HCT116 (cell line): ENCODE results near the gene EXOC5. TPM values are rescaled to one million over a fixed set of nuclear protein-coding genes. Genes with fewer than 3 reads are reported as not detected.

Source experiments
- ATAC-seq: fragments of 200-7000 bp; cut with Tn5 transposase; 2 replicates; pipeline ENCODE4 v1.9.1; 2020; ENCODE audit warnings: mild to moderate bottlenecking, moderate library complexity
- BruUV-seq: library from RNA; stranded (reverse); fragments of 400-500 nt; replicated peaks from 2 replicates; lab custom pipeline; 2021; lab: Mats Ljungman, UMichigan
- CTCF ChIA-PET: fragments of 300-600 bp; sonication (Branson Sonifier 250); formaldehyde crosslinking; loops from one replicate; lab custom pipeline; 2021; ENCODE audit warnings: antibody characterized with exemption; lab: Charles Lee
- POLR2A ChIA-PET: fragments of 300-600, 350-600 bp; sonication (Branson Sonifier 250); formaldehyde crosslinking; loops from one replicate; lab custom pipeline; 2021; ENCODE audit warnings: antibody characterized with exemption; lab: Charles Lee
- RAD21 ChIA-PET, 2 experiments: fragments of 300-600 bp; sonication (Branson Sonifier 250); formaldehyde crosslinking; loops; one replicate each; lab custom pipeline; 2023; ENCODE audit warnings: low total read pairs in 2 of 2; ENCODE audit not compliant: uncharacterized antibody in 2 of 2, unreplicated experiment in 2 of 2, low non-redundant PET in 1 of 2; lab: Charles Lee
- DNase-seq: peaks from one replicate; pipeline ENCODE4 v3.0.0-alpha.2; 2010; ENCODE audit warnings: low read depth, low spot score
- H2AFZ ChIP-seq: fragments of 200-600 bp; shearing (Covaris generic), sonication (generic); 2 replicates; pipeline ENCODE4 v1.6.1; 2017; ENCODE audit warnings: low read depth, mixed run types, mixed read lengths, antibody characterized with exemption, low read length; ENCODE audit not compliant: poor library complexity, severe bottlenecking
- H3K27ac ChIP-seq: 2 replicates; pipeline ENCODE4 v1.5.1; 2012; ENCODE audit warnings: low read depth, low read length
- H3K27me3 ChIP-seq: fragments of 200-600 bp; sonication (generic); 2 replicates; pipeline ENCODE4 v1.6.1; 2016; ENCODE audit warnings: mixed run types, low read length, mixed read lengths; ENCODE audit not compliant: insufficient read depth
- H3K36me3 ChIP-seq, 2 experiments: fragments of 200-500 bp in 1 of 2; fragments of 200-600 bp in 1 of 2; sonication (Bioruptor generic) in 1 of 2; sonication (generic) in 1 of 2; 2 replicates each; pipeline versions ENCODE4 v1.5.1 to v1.6.1; 2014 to 2016; ENCODE audit warnings: low read length in 2 of 2, inconsistent platforms in 1 of 2, mixed read lengths in 1 of 2, mixed run types in 1 of 2; ENCODE audit not compliant: insufficient read depth in 2 of 2, control insufficient read depth in 1 of 2
- H3K4me1 ChIP-seq, 2 experiments: fragments of 200-600 bp in 1 of 2; sonication (generic) in 1 of 2; 2 replicates each; pipeline versions ENCODE4 v1.5.1 to v1.6.1; 2012 to 2017; ENCODE audit warnings: low read length in 2 of 2, inconsistent platforms in 1 of 2, mild to moderate bottlenecking in 1 of 2, mixed read lengths in 1 of 2, mixed run types in 1 of 2, moderate library complexity in 1 of 2; ENCODE audit not compliant: insufficient read depth in 2 of 2, control insufficient read depth in 1 of 2
- H3K4me2 ChIP-seq: fragments of 200-600 bp; sonication (generic); 2 replicates; pipeline ENCODE4 v1.6.1; 2017; ENCODE audit warnings: mixed run types, low read length, mixed read lengths
- H3K4me3 ChIP-seq, 2 experiments: fragments of 200-600 bp in 1 of 2; sonication (generic) in 1 of 2; replicated peaks in 1 of 2; 2 replicates each; pipeline ENCODE4 v1.5.1; 2011 to 2016; ENCODE audit warnings: low read length in 2 of 2, control low read depth in 1 of 2, low read depth in 1 of 2, mild to moderate bottlenecking in 1 of 2, mixed read lengths in 1 of 2, mixed run types in 1 of 2
- H3K79me2 ChIP-seq: fragments of 200-600 bp; sonication (generic); 2 replicates; pipeline ENCODE4 v1.6.1; 2017; ENCODE audit warnings: mild to moderate bottlenecking, mixed run types, low read length, moderate library complexity, mixed read lengths; ENCODE audit not compliant: insufficient read depth
- H3K9ac ChIP-seq: fragments of 200-600 bp; sonication (generic); 2 replicates; pipeline ENCODE4 v1.6.1; 2016; ENCODE audit warnings: low read length, mixed read lengths
- H3K9me2 ChIP-seq: fragments of 200-600 bp; sonication (generic), shearing (Covaris generic); 2 replicates; pipeline ENCODE4 v1.6.1; 2017; ENCODE audit warnings: mixed run types, mild to moderate bottlenecking, moderate library complexity; ENCODE audit not compliant: insufficient read depth
- H3K9me3 ChIP-seq, 2 experiments: fragments of 200-500 bp in 1 of 2; fragments of 200-600 bp in 1 of 2; sonication (Bioruptor generic) in 1 of 2; sonication (generic) in 1 of 2; 2 replicates each; pipeline ENCODE4 v1.6.1; 2014 to 2017; ENCODE audit warnings: low read length in 2 of 2, mixed read lengths in 2 of 2, inconsistent platforms in 1 of 2, low read depth in 1 of 2, mild to moderate bottlenecking in 1 of 2, mixed run types in 1 of 2, moderate library complexity in 1 of 2; ENCODE audit not compliant: control insufficient read depth in 1 of 2, insufficient read depth in 1 of 2
- H4K20me1 ChIP-seq: fragments of 200-600 bp; sonication (generic), shearing (Covaris generic); 2 replicates; pipeline ENCODE4 v1.6.1; 2017; ENCODE audit warnings: mixed run types, mild to moderate bottlenecking, moderate library complexity; ENCODE audit not compliant: insufficient read depth
- CBX3 ChIP-seq: IDR thresholded peaks from 2 replicates; pipeline ENCODE4 v1.6.1; 2012; ENCODE audit warnings: low read depth
- CTCF ChIP-seq, 3 experiments: fragments of 200-600 bp in 1 of 3; sonication (generic) in 1 of 3; IDR thresholded peaks in 2 of 3; conservative IDR thresholded peaks in 1 of 3; 2 replicates each; pipeline ENCODE4 v1.5.1; 2012 to 2017; ENCODE audit warnings: low read depth in 2 of 3, low read length in 2 of 3, antibody characterized with exemption in 1 of 3, borderline replicate concordance in 1 of 3, control low read depth in 1 of 3, mild to moderate bottlenecking in 1 of 3, mixed read lengths in 1 of 3, mixed run types in 1 of 3, moderate library complexity in 1 of 3; ENCODE audit not compliant: insufficient read depth in 1 of 3
- EGR1 ChIP-seq: IDR thresholded peaks from 2 replicates; pipeline ENCODE4 v1.6.1; 2012; ENCODE audit warnings: low read depth
- ELF1 ChIP-seq: IDR thresholded peaks from 2 replicates; pipeline ENCODE4 v1.6.1; 2012; ENCODE audit warnings: low read depth, borderline replicate concordance
- EZH2 ChIP-seq: fragments of 200-600 bp; sonication (generic); IDR thresholded peaks from 2 replicates; pipeline ENCODE4 v1.6.1; 2017; ENCODE audit warnings: antibody characterized with exemption, mixed run types
- EZH2phosphoT487 ChIP-seq: fragments of 200-600 bp; IDR thresholded peaks from 2 replicates; pipeline ENCODE4 v1.6.1; 2018; ENCODE audit warnings: antibody characterized with exemption, borderline replicate concordance
- FOSL1 ChIP-seq: IDR thresholded peaks from 2 replicates; pipeline ENCODE4 v1.6.1; 2012; ENCODE audit warnings: low read depth
- POLR2A ChIP-seq: IDR thresholded peaks from 2 replicates; pipeline ENCODE4 v1.7.0; 2011; ENCODE audit warnings: borderline replicate concordance; ENCODE audit not compliant: insufficient read depth, insufficient read length; ENCODE audit errors: extremely low read depth
- POLR2AphosphoS5 ChIP-seq: IDR thresholded peaks from 2 replicates; pipeline ENCODE4 v1.6.1; 2011; ENCODE audit warnings: mild to moderate bottlenecking, low read depth, low read length, moderate library complexity
- RAD21 ChIP-seq: IDR thresholded peaks from 2 replicates; pipeline ENCODE4 v1.6.1; 2012; ENCODE audit warnings: low read depth, mild to moderate bottlenecking
- REST ChIP-seq: IDR thresholded peaks from 2 replicates; pipeline ENCODE4 v1.6.1; 2012; ENCODE audit warnings: low read depth
- SIN3A ChIP-seq: IDR thresholded peaks from 2 replicates; pipeline ENCODE4 v1.6.1; 2012; ENCODE audit warnings: low read depth
- SP1 ChIP-seq: IDR thresholded peaks from 2 replicates; pipeline ENCODE4 v1.6.1; 2012; ENCODE audit warnings: low read depth
- SRF ChIP-seq: IDR thresholded peaks from 2 replicates; pipeline ENCODE4 v1.6.1; 2012; ENCODE audit warnings: low read depth
- TCF7L2 ChIP-seq: IDR thresholded peaks from 2 replicates; pipeline ENCODE4 v1.7.0; 2011; ENCODE audit warnings: borderline replicate concordance, inconsistent platforms; ENCODE audit not compliant: insufficient read depth, insufficient read length; ENCODE audit errors: extremely low read depth
- YY1 ChIP-seq: IDR thresholded peaks from 2 replicates; pipeline ENCODE4 v1.6.1; 2011; ENCODE audit warnings: low read length, low read depth, moderate library complexity, mild to moderate bottlenecking; ENCODE audit not compliant: insufficient replicate concordance; ENCODE audit errors: extremely low read depth
- ZBTB33 ChIP-seq: IDR thresholded peaks from 2 replicates; pipeline ENCODE4 v1.6.1; 2011; ENCODE audit warnings: mild to moderate bottlenecking, low read length, moderate library complexity; ENCODE audit not compliant: insufficient replicate concordance; ENCODE audit errors: extremely low read depth
- ZFX ChIP-seq: fragments of 450-650 bp; IDR thresholded peaks from 2 replicates; pipeline ENCODE4 v1.6.1; 2017
- ZNF274 ChIP-seq: fragments of 200-500 bp; sonication (Bioruptor generic); IDR thresholded peaks from 2 replicates; pipeline ENCODE4 v1.6.1; 2014; ENCODE audit warnings: mild to moderate bottlenecking, low read depth, low read length, inconsistent platforms
- intact Hi-C: fragments of 100-400 bp; cut with micrococcal nuclease; formaldehyde crosslinking; loops from 2 replicates; pipeline ENCODE4 v1.10.0; 2022
- total RNA-seq: library from RNA; stranded (reverse); gene quantifications from one replicate; pipeline ENCODE4 v1.2.1, GENCODE V29; 2021; ENCODE audit not compliant: unreplicated experiment

Gene EXOC5
- total RNA-seq, 1 experiment from 2014 or later = 54.2 TPM

GRCh38 chr14:57291692-57292647 is 23.3 kb upstream of the EXOC5 start:
- ChIA-PET RAD21 (no interaction called here), POLR2A (no interaction called here), CTCF (no interaction called here)
- H3K4me1 ChIP-seq = no peaks in the 10 kb centered on the region
- TF ChIP-seq SRF = no peak
- TF ChIP-seq YY1 = no peak
- TF ChIP-seq POLR2A = no peak
- no peak for TF ChIP-seq TCF7L2
- no peak for TF ChIP-seq ZBTB33
- TF ChIP-seq EGR1 = no peak
- TF ChIP-seq EZH2phosphoT487 = no peak
- no peak for TF ChIP-seq CTCF (IDR thresholded peaks at IDR 0.05 in 2 of 3, conservative IDR thresholded peaks at IDR 0.05 in 1 of 3; ENCODE audit: borderline replicate concordance in 1 of 3, insufficient read depth in 1 of 3, low read depth in 2 of 3, low read length in 2 of 3)
- TF ChIP-seq SP1 = no peak
- TF ChIP-seq ZNF274 = no peak
- no peak for TF ChIP-seq POLR2AphosphoS5
- TF ChIP-seq CBX3 = no peak
- TF ChIP-seq EZH2 = no peak
- no peak for TF ChIP-seq ZFX
- TF ChIP-seq RAD21 = no peak
- no peak for TF ChIP-seq FOSL1
- TF ChIP-seq ELF1 = no peak
- TF ChIP-seq SIN3A = no peak
- no peak for TF ChIP-seq REST
- H3K27me3 ChIP-seq = no peaks in the 10 kb centered on the region
- H3K9me3 ChIP-seq = no peaks in the 10 kb centered on the region
- H3K27ac ChIP-seq = no peak overlapping the region
- H4K20me1 ChIP-seq = no peaks in the 10 kb centered on the region
- no peaks in the 10 kb centered on the region for H3K79me2 ChIP-seq
- H3K9ac ChIP-seq = no peak overlapping the region
- no peak for DNase-seq
- H2AFZ ChIP-seq = no peak overlapping the region
- intact Hi-C loops = loop anchor here (10.0 kb wide), 1 partner anchor 737 kb away; no protein-coding TSS in a partner anchor
- BruUV-seq = no TSS peak
- no peaks in the 10 kb centered on the region for H3K9me2 ChIP-seq
- no peak overlapping the region for H3K4me3 ChIP-seq
- no peak for ATAC-seq
- H3K36me3 ChIP-seq = 0 out of 4 replicates have a peak, but pooled peaks cover 0 to 5% of the 10 kb centered on the region in 2 experiments
- no peak overlapping the region for H3K4me2 ChIP-seq
